ENCODE results near the gene UGT1A8.

The UGT1A8 gene

DNA sequence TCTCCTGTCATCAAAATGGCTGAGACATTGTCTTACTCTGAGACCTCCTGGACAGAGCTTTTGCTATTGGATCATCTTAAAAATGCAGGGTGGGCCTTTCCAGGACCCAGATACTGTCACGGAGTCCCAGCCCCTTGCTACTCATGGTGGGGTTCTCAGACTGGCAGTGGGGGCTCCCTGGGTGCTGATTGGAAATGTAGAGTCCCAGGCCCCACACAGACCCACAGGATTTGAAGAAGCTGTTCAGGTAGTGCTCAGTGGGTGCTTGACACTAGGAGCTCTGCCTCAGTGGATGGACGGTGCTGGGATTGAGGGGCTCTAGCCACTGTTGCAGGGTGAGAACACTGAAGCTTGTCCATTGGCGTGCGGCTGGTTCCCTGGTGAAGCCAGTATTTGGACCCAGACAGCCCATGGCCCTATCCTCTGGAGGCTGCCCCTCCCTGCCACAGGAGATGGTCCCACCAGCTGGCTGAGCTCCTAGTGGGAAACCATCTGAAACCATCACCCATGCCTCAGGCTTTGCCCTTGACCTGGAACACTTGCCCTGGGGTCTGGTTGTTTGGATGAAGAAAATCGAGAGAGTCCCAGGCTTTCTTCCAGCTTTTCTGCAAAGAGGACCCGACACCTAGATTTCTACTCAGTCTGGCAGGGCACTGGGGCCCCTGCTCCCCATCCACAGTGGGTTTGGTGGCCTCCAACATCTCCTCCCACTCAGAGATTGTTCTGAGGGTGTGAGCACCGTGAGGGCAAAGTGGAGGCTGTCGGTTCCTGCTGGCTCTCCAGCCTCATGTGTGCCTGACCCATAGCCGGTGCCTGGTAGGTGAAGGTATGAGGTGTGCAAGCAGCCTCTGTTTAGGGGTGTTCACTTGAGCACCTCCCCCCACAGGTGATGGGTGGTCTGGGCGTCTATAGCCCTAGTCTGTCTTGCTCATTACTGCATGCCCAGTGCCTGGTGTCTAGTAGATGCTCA is 190.8 kb downstream of the UGT1A8 start:
- TF ChIP-seq FOXP2 (optimal IDR thresholded peaks at IDR 0.05; ENCODE audit: borderline replicate concordance, extremely low read depth, extremely low read length, insufficient read depth) = no peak
- TF ChIP-seq, protein P1, sequence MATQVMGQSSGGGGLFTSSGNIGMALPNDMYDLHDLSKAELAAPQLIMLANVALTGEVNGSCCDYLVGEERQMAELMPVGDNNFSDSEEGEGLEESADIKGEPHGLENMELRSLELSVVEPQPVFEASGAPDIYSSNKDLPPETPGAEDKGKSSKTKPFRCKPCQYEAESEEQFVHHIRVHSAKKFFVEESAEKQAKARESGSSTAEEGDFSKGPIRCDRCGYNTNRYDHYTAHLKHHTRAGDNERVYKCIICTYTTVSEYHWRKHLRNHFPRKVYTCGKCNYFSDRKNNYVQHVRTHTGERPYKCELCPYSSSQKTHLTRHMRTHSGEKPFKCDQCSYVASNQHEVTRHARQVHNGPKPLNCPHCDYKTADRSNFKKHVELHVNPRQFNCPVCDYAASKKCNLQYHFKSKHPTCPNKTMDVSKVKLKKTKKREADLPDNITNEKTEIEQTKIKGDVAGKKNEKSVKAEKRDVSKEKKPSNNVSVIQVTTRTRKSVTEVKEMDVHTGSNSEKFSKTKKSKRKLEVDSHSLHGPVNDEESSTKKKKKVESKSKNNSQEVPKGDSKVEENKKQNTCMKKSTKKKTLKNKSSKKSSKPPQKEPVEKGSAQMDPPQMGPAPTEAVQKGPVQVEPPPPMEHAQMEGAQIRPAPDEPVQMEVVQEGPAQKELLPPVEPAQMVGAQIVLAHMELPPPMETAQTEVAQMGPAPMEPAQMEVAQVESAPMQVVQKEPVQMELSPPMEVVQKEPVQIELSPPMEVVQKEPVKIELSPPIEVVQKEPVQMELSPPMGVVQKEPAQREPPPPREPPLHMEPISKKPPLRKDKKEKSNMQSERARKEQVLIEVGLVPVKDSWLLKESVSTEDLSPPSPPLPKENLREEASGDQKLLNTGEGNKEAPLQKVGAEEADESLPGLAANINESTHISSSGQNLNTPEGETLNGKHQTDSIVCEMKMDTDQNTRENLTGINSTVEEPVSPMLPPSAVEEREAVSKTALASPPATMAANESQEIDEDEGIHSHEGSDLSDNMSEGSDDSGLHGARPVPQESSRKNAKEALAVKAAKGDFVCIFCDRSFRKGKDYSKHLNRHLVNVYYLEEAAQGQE (IDR thresholded peaks at IDR 0.05; ENCODE audit: insufficient read depth in 1 of 2, low read depth in 2 of 2, low read length in 2 of 2) = no peak
- TF ChIP-seq TAF1 (IDR thresholded peaks at IDR 0.05; ENCODE audit: borderline replicate concordance, insufficient read depth, low read length) = no peak
- no peak for TF ChIP-seq POLR2AphosphoS5 (IDR thresholded peaks at IDR 0.05; ENCODE audit: low read depth, low read length)
- TF ChIP-seq SIN3A (IDR thresholded peaks at IDR 0.05; ENCODE audit: borderline replicate concordance, insufficient read depth, low read length) = no peak

DNA sequence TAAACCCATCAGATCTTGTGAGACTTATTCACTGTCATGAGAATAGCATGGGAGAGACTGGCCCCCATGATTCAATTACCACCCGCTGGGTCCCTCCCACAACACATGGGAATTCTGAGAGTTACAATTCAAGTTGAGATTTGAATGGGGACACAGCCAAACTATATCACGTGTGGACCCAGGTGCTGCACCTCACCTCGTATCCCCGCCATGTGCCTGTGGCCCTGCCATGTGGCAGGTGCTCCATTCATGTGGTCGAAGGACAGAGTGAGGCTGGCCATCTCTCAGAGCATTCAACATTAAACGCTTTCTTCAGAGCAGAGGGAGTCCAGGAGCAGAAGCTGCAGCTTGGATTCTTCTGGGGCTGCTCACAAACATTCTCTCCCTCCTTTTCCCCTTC is 193.0 kb downstream of the UGT1A8 start:
- TF ChIP-seq, protein P1 (IDR thresholded peaks at IDR 0.05; ENCODE audit: insufficient read depth in 1 of 2, low read depth in 2 of 2, low read length in 2 of 2) = no peak
- TF ChIP-seq POLR2AphosphoS5 (IDR thresholded peaks at IDR 0.05; ENCODE audit: low read depth, low read length) (no peak), FOXP2 (optimal IDR thresholded peaks at IDR 0.05; ENCODE audit: borderline replicate concordance, extremely low read depth, extremely low read length, insufficient read depth) (no peak), SIN3A (IDR thresholded peaks at IDR 0.05; ENCODE audit: borderline replicate concordance, insufficient read depth, low read length) (no peak), TAF1 (IDR thresholded peaks at IDR 0.05; ENCODE audit: borderline replicate concordance, insufficient read depth, low read length) (no peak)

DNA sequence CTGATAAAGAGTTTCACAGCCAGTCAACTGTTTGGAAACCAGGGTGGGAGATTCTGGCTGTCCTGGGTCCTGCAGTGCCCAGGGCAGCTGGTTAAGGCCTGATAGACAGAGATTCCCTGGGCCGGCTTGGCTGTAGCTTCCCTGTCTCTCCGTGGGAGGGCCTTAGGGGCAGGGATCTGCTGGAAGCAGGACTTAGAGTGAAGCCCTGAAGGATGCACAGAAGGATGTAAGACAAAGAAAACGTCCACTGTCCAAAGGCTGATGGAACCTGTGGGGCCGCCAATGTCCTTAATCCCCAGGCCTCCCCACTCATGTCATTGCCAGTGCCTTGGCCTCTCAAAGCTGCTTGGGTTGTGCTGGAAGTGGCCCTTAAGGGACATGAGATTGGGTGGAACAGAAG is 193.7 kb downstream of the UGT1A8 start:
- TF ChIP-seq TAF1 (IDR thresholded peaks at IDR 0.05; ENCODE audit: borderline replicate concordance, insufficient read depth, low read length) = no peak
- no peak for TF ChIP-seq FOXP2 (optimal IDR thresholded peaks at IDR 0.05; ENCODE audit: borderline replicate concordance, extremely low read depth, extremely low read length, insufficient read depth)
- TF ChIP-seq POLR2AphosphoS5 (IDR thresholded peaks at IDR 0.05; ENCODE audit: low read depth, low read length) = no peak
- TF ChIP-seq, protein P1 (IDR thresholded peaks at IDR 0.05; ENCODE audit: insufficient read depth in 1 of 2, low read depth in 2 of 2, low read length in 2 of 2) = no peak
- TF ChIP-seq SIN3A (IDR thresholded peaks at IDR 0.05; ENCODE audit: borderline replicate concordance, insufficient read depth, low read length) = no peak

DNA sequence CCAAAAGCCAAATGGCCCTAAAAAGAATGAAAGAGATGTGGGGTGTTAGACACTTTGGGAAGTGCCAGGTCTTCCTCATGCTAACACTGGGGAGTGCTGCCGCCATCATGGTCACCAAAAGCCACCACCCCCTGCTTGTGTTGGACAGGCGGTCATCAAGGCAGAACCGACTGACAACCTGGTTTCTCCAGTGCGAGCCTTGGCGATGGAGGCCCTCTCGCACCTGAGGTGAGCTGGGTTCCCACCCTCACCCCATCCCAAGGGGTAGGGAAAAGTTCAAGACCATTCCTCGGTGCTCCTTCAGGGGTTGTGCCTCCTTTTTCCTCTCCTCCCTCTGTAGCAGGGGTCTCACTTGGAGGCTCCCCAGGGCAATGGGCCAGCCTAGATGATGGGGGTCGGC is 194.3 kb downstream of the UGT1A8 start:
- TF ChIP-seq POLR2AphosphoS5 (IDR thresholded peaks at IDR 0.05; ENCODE audit: low read depth, low read length) = no peak
- TF ChIP-seq, protein P1 (IDR thresholded peaks at IDR 0.05; ENCODE audit: insufficient read depth in 1 of 2, low read depth in 2 of 2, low read length in 2 of 2) = no peak
